ENCODE data around the gene CA10.

CA10 gene

GRCh38 chr17:52156576-52157570, 1.6 kb downstream of the CA10 start:
- Mint-ChIP-seq H3K27ac (no peak overlapping the region), H3K27me3 (peaks cover 34 to 48% of the 10 kb centered on the region in 2 donors)
- no peak for ATAC-seq (replicated peaks)

DNA sequence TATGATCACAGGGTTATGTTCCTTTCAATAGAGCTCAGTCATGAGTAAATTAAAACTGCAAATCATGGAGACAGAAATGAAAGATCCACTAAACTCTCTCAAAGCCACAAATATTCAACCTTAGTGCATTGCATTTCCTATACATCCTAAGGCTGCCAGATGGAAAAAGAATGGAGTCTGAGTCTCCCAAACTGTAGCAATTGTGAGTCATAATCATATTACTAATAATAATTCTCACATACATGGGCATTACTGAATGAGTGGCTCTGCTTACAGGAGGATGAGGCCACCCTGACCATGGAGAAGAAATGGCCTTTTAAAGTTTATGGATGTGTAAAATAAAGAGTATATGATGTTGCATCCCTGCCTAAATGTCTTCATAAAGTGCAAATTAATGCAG, 3.2 kb downstream of the CA10 start:
- Mint-ChIP-seq H3K36me3 (ENCODE audit: insufficient read depth) (no peaks in the 10 kb centered on the region), H3K27ac (no peak overlapping the region), H3K4me3 (no peak overlapping the region), H3K27me3 (peaks cover 34 to 44% of the 10 kb centered on the region in 2 donors), H3K4me1 (ENCODE audit: low read depth in 2 of 2) (peaks cover 0 to 3% of the 10 kb centered on the region in 2 donors), H3K9me3 (peaks cover 0 to 5% of the 10 kb centered on the region in 2 donors)
- DNase-seq (no peak), ATAC-seq (replicated peaks) (no peak)

More at GRCh38 chr17:52156576-52157570, 1.6 kb downstream of the CA10 start:
- no peak for DNase-seq
- H3K4me3 Mint-ChIP-seq: no peak overlapping the region
- peaks cover 0 to 6% of the 10 kb centered on the region in 2 donors for H3K9me3 Mint-ChIP-seq
- H3K4me1 Mint-ChIP-seq (ENCODE audit: low read depth in 2 of 2): peaks cover 0 to 3% of the 10 kb centered on the region in 2 donors
- H3K36me3 Mint-ChIP-seq (ENCODE audit: insufficient read depth): no peaks in the 10 kb centered on the region

DNA sequence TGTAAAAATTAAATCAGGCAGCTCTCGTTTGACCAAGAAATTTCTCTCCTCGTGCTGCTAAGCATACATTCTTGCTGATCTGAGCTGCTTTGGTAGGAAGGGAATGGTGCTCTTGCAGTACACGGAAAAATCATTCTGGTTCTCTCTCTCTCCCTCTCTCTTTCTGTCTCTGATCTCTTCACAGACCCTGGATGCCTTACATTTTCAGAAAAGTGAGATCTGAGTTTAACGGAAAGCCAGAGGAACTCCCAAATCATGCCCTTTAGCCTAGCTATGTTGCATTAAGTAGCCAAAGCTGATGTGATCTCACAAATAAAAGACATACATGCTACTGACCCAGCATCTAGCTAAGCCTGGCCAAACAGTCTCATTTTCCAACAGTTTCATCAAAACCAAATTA, 4.0 kb downstream of the CA10 start:
- Mint-ChIP-seq H3K27me3 (peaks cover 25 to 36% of the 10 kb centered on the region in 2 donors), H3K36me3 (ENCODE audit: insufficient read depth) (no peaks in the 10 kb centered on the region), H3K4me3 (no peak overlapping the region), H3K27ac (no peak overlapping the region), H3K4me1 (ENCODE audit: low read depth in 2 of 2) (peaks cover 0 to 3% of the 10 kb centered on the region in 2 donors), H3K9me3 (peaks cover 0 to 2% of the 10 kb centered on the region in 2 donors)
- DNase-seq: no peak
- ATAC-seq (replicated peaks): no peak

DNA sequence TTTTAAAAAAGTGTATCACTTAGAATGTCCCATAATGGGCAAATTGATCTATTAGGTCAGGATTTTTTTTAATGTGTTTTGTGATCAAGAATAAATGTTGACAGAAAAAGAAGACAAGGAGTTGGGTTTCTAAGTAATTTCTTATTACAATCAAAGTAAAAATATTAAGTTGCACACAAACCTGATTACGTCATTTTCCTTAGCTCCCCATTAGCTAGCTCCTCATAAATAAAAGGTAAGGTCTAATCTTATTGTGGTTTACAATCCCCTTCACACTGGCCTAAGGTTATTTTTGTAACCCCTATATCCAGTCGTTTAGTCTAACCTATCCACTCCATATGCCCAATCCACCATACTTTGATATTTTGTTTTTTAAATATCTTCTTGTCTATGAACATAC, 7.6 kb downstream of the CA10 start:
- no peaks in the 10 kb centered on the region for H3K36me3 Mint-ChIP-seq (ENCODE audit: insufficient read depth)
- peaks cover 3 to 5% of the 10 kb centered on the region in 2 donors for H3K27me3 Mint-ChIP-seq
- no peak overlapping the region for H3K4me3 Mint-ChIP-seq
- no peaks in the 10 kb centered on the region for H3K4me1 Mint-ChIP-seq (ENCODE audit: low read depth in 2 of 2)
- peaks cover 0 to 2% of the 10 kb centered on the region in 2 donors for H3K9me3 Mint-ChIP-seq
- ATAC-seq (replicated peaks): no peak
- no peak for DNase-seq
- H3K27ac Mint-ChIP-seq: no peak overlapping the region

DNA sequence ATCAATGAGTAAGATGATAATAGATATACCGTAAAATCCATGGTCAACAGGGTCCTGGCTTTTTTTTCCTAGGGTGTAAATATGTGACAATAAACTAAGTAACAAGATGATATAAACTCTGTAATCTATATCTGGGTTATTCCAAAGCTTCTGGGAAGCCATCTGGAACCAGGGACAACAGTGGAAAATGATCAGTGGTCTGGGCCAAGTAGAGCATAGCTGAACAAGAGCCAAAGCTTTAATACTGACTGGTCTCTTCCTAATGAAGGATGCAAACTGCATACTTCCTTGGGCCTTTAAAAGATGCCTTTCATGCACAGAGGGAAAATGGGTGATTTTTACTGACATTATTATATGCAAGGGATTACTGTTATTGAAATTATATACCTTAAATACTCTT, 8.9 kb downstream of the CA10 start:
- H3K27ac Mint-ChIP-seq: no peak overlapping the region
- H3K9me3 Mint-ChIP-seq: peaks cover 0 to 2% of the 10 kb centered on the region in 2 donors
- H3K4me3 Mint-ChIP-seq: no peak overlapping the region
- no peaks in the 10 kb centered on the region for H3K27me3 Mint-ChIP-seq
- DNase-seq: no peak
- no peak for ATAC-seq (replicated peaks)
- H3K36me3 Mint-ChIP-seq (ENCODE audit: insufficient read depth): no peaks in the 10 kb centered on the region
- no peaks in the 10 kb centered on the region for H3K4me1 Mint-ChIP-seq (ENCODE audit: low read depth in 2 of 2)

- Mint-ChIP-seq H3K36me3 (ENCODE audit: insufficient read depth) (no peaks in the 10 kb centered on the region), H3K27me3 (no peaks in the 10 kb centered on the region), H3K9me3 (no peaks in the 10 kb centered on the region), H3K27ac (no peak overlapping the region), H3K4me1 (ENCODE audit: low read depth in 2 of 2) (no peaks in the 10 kb centered on the region), H3K4me3 (no peak overlapping the region)
- no peak for ATAC-seq (replicated peaks)
- DNase-seq: no peak
Observed at GRCh38 chr17:52148969-52149351, 9.6 kb downstream of the CA10 start.

DNA sequence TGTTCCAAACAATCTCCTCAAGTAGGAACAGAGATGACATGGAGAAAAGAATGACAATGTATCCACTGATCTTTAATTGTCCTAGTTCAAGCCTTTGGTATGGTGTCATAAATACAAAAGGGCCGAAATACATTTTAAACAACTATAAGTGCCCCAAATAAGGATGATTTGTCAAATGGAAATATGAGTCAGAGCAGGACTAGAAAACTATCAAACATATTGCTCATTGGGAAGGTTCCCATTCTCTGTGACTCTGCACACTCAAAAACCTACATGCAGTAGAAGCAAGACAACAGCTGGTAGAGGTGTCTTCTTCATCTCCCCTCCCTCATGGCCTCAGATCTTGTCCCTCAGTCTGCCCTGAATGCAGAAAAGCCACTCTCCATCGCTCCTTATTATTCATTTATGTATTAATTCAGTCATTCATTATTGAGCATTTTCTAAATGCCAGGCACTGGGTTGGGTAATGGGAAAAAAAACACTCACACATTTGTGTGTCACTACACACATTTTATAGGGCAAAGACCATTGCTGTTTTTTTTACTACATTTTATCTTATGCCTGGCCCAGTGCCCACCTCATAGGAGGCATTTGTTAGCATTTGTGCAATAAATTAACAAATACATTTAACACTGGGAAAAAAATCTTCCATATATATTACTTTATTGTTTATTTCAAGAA, 10.1 kb downstream of the CA10 start:
- ATAC-seq (replicated peaks): no peak
- no peaks in the 10 kb centered on the region for H3K9me3 Mint-ChIP-seq
- no peak for DNase-seq
- no peaks in the 10 kb centered on the region for H3K4me1 Mint-ChIP-seq (ENCODE audit: low read depth in 2 of 2)
- H3K27ac Mint-ChIP-seq: no peak overlapping the region
- no peaks in the 10 kb centered on the region for H3K27me3 Mint-ChIP-seq
- no peak overlapping the region for H3K4me3 Mint-ChIP-seq
- no peaks in the 10 kb centered on the region for H3K36me3 Mint-ChIP-seq (ENCODE audit: insufficient read depth)

DNA sequence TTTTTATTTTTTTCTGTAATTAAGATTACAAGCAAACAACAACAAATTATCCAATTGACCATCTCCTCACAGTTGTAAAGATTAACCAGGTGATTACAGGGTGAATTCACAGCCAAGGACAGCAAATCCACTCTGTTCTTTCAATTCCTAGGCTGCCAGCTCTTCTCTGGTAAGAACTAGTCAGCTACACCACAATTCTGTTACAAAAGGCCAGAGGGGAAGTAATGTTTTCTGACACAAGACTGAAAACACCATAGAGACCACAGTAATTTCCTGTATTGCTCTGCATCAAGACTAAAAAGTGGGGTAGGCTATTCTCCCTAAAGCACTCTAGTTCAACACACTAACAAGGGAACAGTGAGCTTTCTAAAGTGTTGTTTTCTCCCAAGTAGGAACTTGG, 10.6 kb downstream of the CA10 start:
- no peak for DNase-seq
- H3K36me3 Mint-ChIP-seq (ENCODE audit: insufficient read depth): no peaks in the 10 kb centered on the region
- no peak for ATAC-seq (replicated peaks)
- H3K27ac Mint-ChIP-seq: no peak overlapping the region
- no peaks in the 10 kb centered on the region for H3K27me3 Mint-ChIP-seq
- no peaks in the 10 kb centered on the region for H3K9me3 Mint-ChIP-seq
- H3K4me3 Mint-ChIP-seq: no peak overlapping the region
- no peaks in the 10 kb centered on the region for H3K4me1 Mint-ChIP-seq (ENCODE audit: low read depth in 2 of 2)

DNA sequence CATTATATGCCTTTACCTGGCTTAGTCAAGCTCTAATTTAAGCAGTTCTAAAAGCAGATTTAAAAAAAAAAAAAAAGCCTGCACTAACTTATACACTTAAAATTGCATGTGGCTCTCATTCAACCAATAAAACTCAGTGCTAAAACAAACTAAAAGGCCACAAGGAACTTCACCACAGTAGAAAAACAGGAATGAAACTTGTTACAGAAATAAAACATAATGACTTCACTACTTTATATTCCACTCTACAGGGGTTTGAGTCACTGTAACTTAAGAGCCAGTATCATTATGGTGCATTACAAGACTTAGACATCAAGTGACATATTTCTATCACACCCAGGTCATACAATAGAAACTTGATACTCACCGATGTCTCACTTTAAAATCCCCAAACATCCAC, 11.1 kb downstream of the CA10 start:
- H3K36me3 Mint-ChIP-seq (ENCODE audit: insufficient read depth): no peaks in the 10 kb centered on the region
- no peaks in the 10 kb centered on the region for H3K4me1 Mint-ChIP-seq (ENCODE audit: low read depth in 2 of 2)
- H3K4me3 Mint-ChIP-seq: no peak overlapping the region
- DNase-seq (no peak), ATAC-seq (replicated peaks) (no peak)
- no peaks in the 10 kb centered on the region for H3K9me3 Mint-ChIP-seq
- H3K27ac Mint-ChIP-seq: no peak overlapping the region
- no peaks in the 10 kb centered on the region for H3K27me3 Mint-ChIP-seq

GRCh38 chr17:52145476-52145875, 13.0 kb downstream of the CA10 start:
- DNase-seq (no peak), ATAC-seq (replicated peaks) (no peak)
- Mint-ChIP-seq H3K4me3 (no peak overlapping the region), H3K36me3 (ENCODE audit: insufficient read depth) (no peaks in the 10 kb centered on the region), H3K27ac (no peak overlapping the region), H3K27me3 (no peaks in the 10 kb centered on the region), H3K9me3 (no peaks in the 10 kb centered on the region), H3K4me1 (ENCODE audit: low read depth in 2 of 2) (no peaks in the 10 kb centered on the region)

GRCh38 chr17:52143542-52143941, 15.0 kb downstream of the CA10 start:
- DNase-seq (no peak), ATAC-seq (replicated peaks) (no peak)
- no peaks in the 10 kb centered on the region for H3K9me3 Mint-ChIP-seq
- no peaks in the 10 kb centered on the region for H3K27me3 Mint-ChIP-seq
- H3K4me1 Mint-ChIP-seq (ENCODE audit: low read depth in 2 of 2): no peaks in the 10 kb centered on the region
- H3K36me3 Mint-ChIP-seq (ENCODE audit: insufficient read depth): no peaks in the 10 kb centered on the region
- H3K4me3 Mint-ChIP-seq: no peak overlapping the region
- no peak overlapping the region for H3K27ac Mint-ChIP-seq

GRCh38 chr17:52140601-52141000, 17.9 kb downstream of the CA10 start:
- Mint-ChIP-seq H3K36me3 (ENCODE audit: insufficient read depth) (no peaks in the 10 kb centered on the region), H3K27me3 (peaks cover 0 to 5% of the 10 kb centered on the region in 2 donors), H3K4me1 (ENCODE audit: low read depth in 2 of 2) (no peaks in the 10 kb centered on the region), H3K27ac (no peak overlapping the region), H3K4me3 (no peak overlapping the region), H3K9me3 (peaks cover 3 to 4% of the 10 kb centered on the region in 2 donors)
- no peak for DNase-seq
- ATAC-seq (replicated peaks): no peak

DNA sequence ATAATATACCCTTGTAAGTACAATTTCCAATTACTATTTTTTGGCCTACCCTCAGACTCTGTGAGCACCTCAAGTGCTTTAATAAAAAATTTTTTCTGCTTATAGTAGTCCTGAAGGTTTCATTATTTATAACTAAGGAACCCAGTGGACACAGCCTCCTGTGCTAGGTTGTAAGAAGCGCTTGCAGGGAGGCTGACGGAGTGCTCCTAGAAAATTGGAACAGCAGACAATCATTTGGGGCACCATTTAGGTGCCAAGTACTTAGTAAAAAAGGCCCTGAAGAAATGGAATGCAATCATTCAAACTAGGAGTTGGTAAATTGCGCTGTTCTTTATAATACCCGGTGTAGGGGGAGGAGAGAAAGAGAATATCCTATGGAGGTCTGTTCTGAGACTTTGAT, 19.8 kb downstream of the CA10 start:
- Mint-ChIP-seq H3K27me3 (peaks cover 0 to 9% of the 10 kb centered on the region in 2 donors), H3K36me3 (ENCODE audit: insufficient read depth) (no peaks in the 10 kb centered on the region), H3K4me1 (ENCODE audit: low read depth in 2 of 2) (no peaks in the 10 kb centered on the region), H3K27ac (no peak overlapping the region), H3K4me3 (no peak overlapping the region), H3K9me3 (peaks cover 3 to 13% of the 10 kb centered on the region in 2 donors)
- DNase-seq: no peak
- no peak for ATAC-seq (replicated peaks)

DNA sequence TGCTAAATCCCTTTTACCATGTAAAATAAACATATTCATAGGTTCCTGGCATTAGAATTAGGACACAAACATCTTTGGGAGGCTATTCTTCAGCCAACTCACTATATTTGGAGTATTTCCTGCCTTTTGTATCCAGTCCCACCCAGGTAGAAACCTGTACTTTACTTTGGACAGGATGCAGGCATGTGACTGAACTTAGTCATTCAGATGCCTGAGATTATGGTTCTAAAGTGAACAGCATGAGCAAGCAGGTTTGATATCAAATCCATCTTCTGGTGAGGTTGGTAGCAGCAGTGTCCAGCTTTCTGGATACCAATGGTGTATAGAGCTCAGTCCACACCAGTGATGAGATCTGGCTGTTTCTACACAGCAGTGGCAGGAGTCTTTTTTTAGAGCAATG, 20.2 kb downstream of the CA10 start:
- Mint-ChIP-seq H3K27ac (no peak overlapping the region), H3K36me3 (ENCODE audit: insufficient read depth) (no peaks in the 10 kb centered on the region), H3K9me3 (peaks cover 3 to 13% of the 10 kb centered on the region in 2 donors), H3K4me1 (ENCODE audit: low read depth in 2 of 2) (no peaks in the 10 kb centered on the region), H3K27me3 (peaks cover 0 to 9% of the 10 kb centered on the region in 2 donors), H3K4me3 (no peak overlapping the region)
- no peak for DNase-seq
- no peak for ATAC-seq (replicated peaks)
